DMS53 (cell line): ENCODE measurements around the gene PIGK.
A peak's percentile ranks its signal among the peaks of the same experiment; 100 is the strongest.
"Not testable (repeated sequence)": the region's sequence is repeated elsewhere in the genome, so short reads cannot be mapped to it uniquely, and the experiment has no call there.

Experiments used
- DNase-seq: peaks from one replicate; lab custom pipeline; 2025; lab: John Stamatoyannopoulos, UW

PIGK gene

GRCh38 chr1:77193951-77194350, 25.3 kb downstream of the PIGK start:
- no peak for DNase-seq

- DNase-seq = no peak
Measured at GRCh38 chr1:77188770-77189169, 30.5 kb downstream of the PIGK start.

GRCh38 chr1:77186907-77187306, 32.3 kb downstream of the PIGK start:
- DNase-seq = not testable (repeated sequence)

- DNase-seq = no peak
Measured at GRCh38 chr1:77182083-77182482, 37.1 kb downstream of the PIGK start.

GRCh38 chr1:77179632-77180031, 39.6 kb downstream of the PIGK start:
- DNase-seq = no peak

GRCh38 chr1:77175230-77175844, 43.9 kb downstream of the PIGK start:
- peak; percentile 64 for DNase-seq

- DNase-seq = no peak
Measured at GRCh38 chr1:77170687-77171086, 48.5 kb downstream of the PIGK start.

- no peak for DNase-seq
Measured at GRCh38 chr1:77168358-77168757, 50.9 kb downstream of the PIGK start.

- DNase-seq = no peak
Measured at GRCh38 chr1:77164434-77164944, 54.7 kb downstream of the PIGK start.

GRCh38 chr1:77159706-77160105, 59.5 kb downstream of the PIGK start:
- DNase-seq = not testable (repeated sequence)

GRCh38 chr1:77156214-77156613, 63.0 kb downstream of the PIGK start:
- no peak for DNase-seq

GRCh38 chr1:77146270-77146669, 73.0 kb downstream of the PIGK start:
- DNase-seq = no peak

- DNase-seq = peak; percentile 66
Measured at GRCh38 chr1:77143529-77144121, 75.6 kb downstream of the PIGK start.

- DNase-seq = no peak
Measured at GRCh38 chr1:77139389-77139788, 79.8 kb downstream of the PIGK start.

GRCh38 chr1:77134359-77134758, 84.9 kb downstream of the PIGK start:
- DNase-seq = no peak

GRCh38 chr1:77133731-77134358, 85.4 kb downstream of the PIGK start:
- DNase-seq = no peak

- DNase-seq = peak; percentile 88
Measured at GRCh38 chr1:77126307-77126706, 92.9 kb downstream of the PIGK start.

- no peak for DNase-seq
Measured at GRCh38 chr1:77121503-77121902, 97.7 kb downstream of the PIGK start.

GRCh38 chr1:77120950-77121349, 98.3 kb downstream of the PIGK start:
- DNase-seq = no peak

- no peak for DNase-seq
Measured at GRCh38 chr1:77118712-77119111, 100.5 kb downstream of the PIGK start.

- DNase-seq = no peak
Measured at GRCh38 chr1:77104672-77105071, 114.6 kb downstream of the PIGK start.

- DNase-seq = no peak
Measured at GRCh38 chr1:77103486-77103885, 115.7 kb downstream of the PIGK start.

- no peak for DNase-seq
Measured at GRCh38 chr1:77100875-77101274, 118.4 kb downstream of the PIGK start.
